Smooth muscle cell (in vitro differentiated cells): ENCODE results near the gene CXCR1. TPM values are rescaled to one million over a fixed set of nuclear protein-coding genes. Genes with fewer than 3 reads are reported as not detected.

ENCODE experiments used
- DNase-seq: peaks from one replicate; lab custom pipeline; 2025; ENCODE audit not compliant: unreplicated experiment; lab: John Stamatoyannopoulos, UW
- H2AFZ ChIP-seq: fragments of 200-600 bp; sonication (generic); 2 replicates; pipeline ENCODE4 v1.6.0; 2016; ENCODE audit warnings: antibody characterized with exemption, low read depth, mild to moderate bottlenecking
- H3F3A ChIP-seq: fragments of 200-600 bp; sonication (generic); 2 replicates; pipeline ENCODE4 v1.6.0; 2017; ENCODE audit warnings: antibody characterized with exemption, low read depth
- H3K27ac ChIP-seq: fragments of 200-600 bp; sonication (generic); 2 replicates; pipeline ENCODE4 v1.5.1; 2016; ENCODE audit warnings: low read depth, mild to moderate bottlenecking
- H3K27me3 ChIP-seq: fragments of 200-600 bp; sonication (generic); 2 replicates; pipeline ENCODE4 v1.6.1; 2016; ENCODE audit warnings: low read depth, mild to moderate bottlenecking
- H3K36me3 ChIP-seq: fragments of 200-600 bp; sonication (generic); 2 replicates; pipeline ENCODE4 v1.5.1; 2016; ENCODE audit warnings: low read depth
- H3K4me1 ChIP-seq: fragments of 200-600 bp; sonication (generic); 2 replicates; pipeline ENCODE4 v1.5.1; 2016; ENCODE audit warnings: low read depth
- H3K4me2 ChIP-seq: fragments of 200-600 bp; sonication (generic); 2 replicates; pipeline ENCODE4 v1.6.0; 2016; ENCODE audit warnings: mild to moderate bottlenecking
- H3K4me3 ChIP-seq: fragments of 200-600 bp; sonication (generic); 2 replicates; pipeline ENCODE4 v1.5.1; 2016; ENCODE audit warnings: mild to moderate bottlenecking
- H3K79me2 ChIP-seq: fragments of 200-600 bp; sonication (generic); 2 replicates; pipeline ENCODE4 v1.6.0; 2016; ENCODE audit warnings: low read depth, mild to moderate bottlenecking
- H3K9ac ChIP-seq: fragments of 200-600 bp; sonication (generic); 2 replicates; pipeline ENCODE4 v1.6.0; 2016; ENCODE audit warnings: low read depth
- H3K9me3 ChIP-seq: fragments of 200-600 bp; sonication (generic); replicated peaks from 2 replicates; pipeline ENCODE4 v1.5.1; 2016; ENCODE audit warnings: low read depth
- H4K20me1 ChIP-seq: fragments of 200-600 bp; sonication (generic); 2 replicates; pipeline ENCODE4 v1.6.0; 2016; ENCODE audit warnings: low read depth
- WGBS: methylation state at CpG from one replicate; pipeline ENCODE4 v1.1.7; 2016; ENCODE audit warnings: low lambda C conversion rate; 5-methylcytosine and 5-hydroxymethylcytosine counted together
- polyA plus RNA-seq: library from polyadenylated mRNA; unstranded; fragments of >200 nt; fragmentation: Nextera tagmentation; extraction: Ambion mirVana; gene quantifications from 2 replicates; pipeline ENCODE4 v1.2.1, GENCODE V29; 2016
- total RNA-seq: library from RNA; depleted of rRNA; stranded (reverse); fragments of >200 nt; gene quantifications from 2 replicates; pipeline ENCODE4 v1.2.3, GENCODE V29; 2014
- TF ChIP-seq, protein P1 (sequence below): fragments of 200-600 bp; sonication (generic); IDR thresholded peaks from 2 replicates; pipeline ENCODE4 v1.5.1; 2017; ENCODE audit warnings: borderline replicate concordance, mild to moderate bottlenecking, antibody characterized with exemption; ENCODE audit not compliant: insufficient read depth, poor library complexity, severe bottlenecking

The CXCR1 gene
- total RNA-seq = not detected in 2 replicates
- not detected in 2 replicates for polyA plus RNA-seq

- Histone ChIP-seq H3K27ac (no peak within 1 kb of the TSS), H3K4me3 (no peak within 1 kb of the TSS), H3K4me1 (no peaks in the 10 kb centered on the region), H3K79me2 (no peaks in the 10 kb centered on the region), H3K9me3 (no peaks in the 10 kb centered on the region), H3K4me2 (no peak within 1 kb of the TSS), H3K36me3 (no peaks in the 10 kb centered on the region), H3K9ac (no peak within 1 kb of the TSS), H4K20me1 (no peaks in the 10 kb centered on the region), H2AFZ (no peak within 1 kb of the TSS), H3K27me3 (no peaks in the 10 kb centered on the region), H3F3A (no peaks in the 10 kb centered on the region)
- no peak for DNase-seq
- 91% methylated on average over 3 of the region's 3 CpGs for WGBS
- TF ChIP-seq, protein P1, sequence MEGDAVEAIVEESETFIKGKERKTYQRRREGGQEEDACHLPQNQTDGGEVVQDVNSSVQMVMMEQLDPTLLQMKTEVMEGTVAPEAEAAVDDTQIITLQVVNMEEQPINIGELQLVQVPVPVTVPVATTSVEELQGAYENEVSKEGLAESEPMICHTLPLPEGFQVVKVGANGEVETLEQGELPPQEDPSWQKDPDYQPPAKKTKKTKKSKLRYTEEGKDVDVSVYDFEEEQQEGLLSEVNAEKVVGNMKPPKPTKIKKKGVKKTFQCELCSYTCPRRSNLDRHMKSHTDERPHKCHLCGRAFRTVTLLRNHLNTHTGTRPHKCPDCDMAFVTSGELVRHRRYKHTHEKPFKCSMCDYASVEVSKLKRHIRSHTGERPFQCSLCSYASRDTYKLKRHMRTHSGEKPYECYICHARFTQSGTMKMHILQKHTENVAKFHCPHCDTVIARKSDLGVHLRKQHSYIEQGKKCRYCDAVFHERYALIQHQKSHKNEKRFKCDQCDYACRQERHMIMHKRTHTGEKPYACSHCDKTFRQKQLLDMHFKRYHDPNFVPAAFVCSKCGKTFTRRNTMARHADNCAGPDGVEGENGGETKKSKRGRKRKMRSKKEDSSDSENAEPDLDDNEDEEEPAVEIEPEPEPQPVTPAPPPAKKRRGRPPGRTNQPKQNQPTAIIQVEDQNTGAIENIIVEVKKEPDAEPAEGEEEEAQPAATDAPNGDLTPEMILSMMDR = no peak
These were observed at the start of gene CXCR1 for GRCh38 chr2:218166791-218167190. Gene CXCR1, minus strand, starts transcription at chr2:218166962. Its CDS starts 1,751 bp downstream, at chr2:218165211.

DNA sequence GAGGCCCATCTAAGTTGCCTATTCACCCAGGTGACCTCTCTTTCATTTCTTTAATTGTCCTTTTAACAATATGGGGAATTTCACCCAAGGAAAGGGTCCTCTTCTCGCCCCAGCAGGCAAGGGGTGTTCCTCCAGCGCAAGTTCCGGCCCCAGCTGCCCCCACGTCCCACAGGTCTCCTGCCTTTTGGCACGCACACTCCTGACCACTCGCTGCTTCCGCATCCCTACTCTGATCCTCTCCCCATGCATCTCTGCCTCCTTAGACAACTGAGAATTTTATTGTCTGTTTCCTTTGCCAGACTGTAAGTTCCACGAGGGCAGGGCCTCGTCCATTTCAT is 49.5 kb upstream of the CXCR1 start:
- H2AFZ ChIP-seq = peak overlapping the region; percentile 78
- H3F3A ChIP-seq = peaks cover 10% of the 10 kb centered on the region
- H3K4me1 ChIP-seq = peaks cover 28% of the 10 kb centered on the region
- no peaks in the 10 kb centered on the region for H3K27me3 ChIP-seq
- H3K9me3 ChIP-seq = no peaks in the 10 kb centered on the region
- H4K20me1 ChIP-seq = peaks cover 40% of the 10 kb centered on the region
- peak overlapping the region; percentile 99 for H3K4me3 ChIP-seq
- DNase-seq = no peak
- H3K27ac ChIP-seq = peak overlapping the region; percentile 97
- TF ChIP-seq, protein P1 = no peak
- 66% methylated on average over 9 of the region's 9 CpGs for WGBS
- H3K9ac ChIP-seq = peak overlapping the region; percentile 97
- peaks cover 43% of the 10 kb centered on the region for H3K79me2 ChIP-seq
- H3K4me2 ChIP-seq = peak overlapping the region; percentile 96
- no peaks in the 10 kb centered on the region for H3K36me3 ChIP-seq

- Histone ChIP-seq H3K9ac (no peak overlapping the region), H3K27me3 (no peaks in the 10 kb centered on the region), H3K36me3 (no peaks in the 10 kb centered on the region), H3K27ac (no peak overlapping the region), H4K20me1 (peaks cover 18% of the 10 kb centered on the region), H3K4me3 (no peak overlapping the region), H3F3A (peaks cover 10% of the 10 kb centered on the region), H2AFZ (no peak overlapping the region), H3K79me2 (peaks cover 21% of the 10 kb centered on the region), H3K9me3 (no peaks in the 10 kb centered on the region), H3K4me2 (no peak overlapping the region), H3K4me1 (peaks cover 8% of the 10 kb centered on the region)
- WGBS = 88% methylated on average over 1 of the region's 1 CpG
- no peak for DNase-seq
- TF ChIP-seq, protein P1 = no peak
These were observed 47.4 kb upstream of the CXCR1 start for GRCh38 chr2:218214116-218214515.

- H3F3A ChIP-seq = no peaks in the 10 kb centered on the region
- no peaks in the 10 kb centered on the region for H3K9me3 ChIP-seq
- TF ChIP-seq, protein P1 = no peak
- no peak overlapping the region for H2AFZ ChIP-seq
- no peak overlapping the region for H3K4me2 ChIP-seq
- no peak overlapping the region for H3K27ac ChIP-seq
- no peak overlapping the region for H3K9ac ChIP-seq
- no peak for DNase-seq
- WGBS = 97% methylated on average over 3 of the region's 3 CpGs
- H3K79me2 ChIP-seq = no peaks in the 10 kb centered on the region
- H4K20me1 ChIP-seq = no peaks in the 10 kb centered on the region
- H3K4me3 ChIP-seq = no peak overlapping the region
- H3K36me3 ChIP-seq = no peaks in the 10 kb centered on the region
- peaks cover 3% of the 10 kb centered on the region for H3K27me3 ChIP-seq
- no peaks in the 10 kb centered on the region for H3K4me1 ChIP-seq
These were observed 42.3 kb upstream of the CXCR1 start for GRCh38 chr2:218209078-218209477.
